Measurements from ENCODE around the gene ZBED6. TPM values are rescaled to one million over a fixed set of nuclear protein-coding genes. Genes with fewer than 3 reads are reported as not detected.
A peak's percentile ranks its signal among the peaks of the same experiment; 100 is the strongest.
"Not testable (repeated sequence)": the region's sequence is repeated elsewhere in the genome, so short reads cannot be mapped to it uniquely, and the experiment has no call there.

Gene ZBED6
- total and polyA plus RNA-seq, 8 donors: 1.1 to 20.2 (median 8.8) TPM

DNA sequence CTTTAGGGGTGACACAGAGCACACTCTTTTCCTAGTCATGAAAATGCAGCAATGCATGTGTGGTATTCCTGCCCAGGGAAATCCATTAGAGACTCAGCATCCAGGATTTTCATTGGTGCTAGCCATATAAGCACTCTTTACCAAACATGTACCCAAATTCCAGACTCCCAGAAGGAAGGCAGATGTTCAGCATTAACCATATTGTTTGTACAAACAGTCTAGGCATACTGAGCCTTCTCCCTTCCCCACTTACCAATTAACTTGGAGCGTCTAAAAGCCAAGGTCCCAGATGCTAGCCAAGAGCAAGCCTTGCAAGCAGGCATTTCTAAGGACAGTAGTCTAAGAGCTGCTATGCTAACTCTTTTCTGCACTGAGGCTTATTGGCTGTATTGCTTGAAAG is 27.9 kb downstream of the ZBED6 start:
- peaks cover 2 to 44% (median 5%) of the 10 kb centered on the region in 3 donors for H3K36me3 ChIP-seq
- FAIRE-seq: no peak
- WGBS, 2 donors: 65 to 76% methylated on average over 1 of the region's 1 CpG

DNA sequence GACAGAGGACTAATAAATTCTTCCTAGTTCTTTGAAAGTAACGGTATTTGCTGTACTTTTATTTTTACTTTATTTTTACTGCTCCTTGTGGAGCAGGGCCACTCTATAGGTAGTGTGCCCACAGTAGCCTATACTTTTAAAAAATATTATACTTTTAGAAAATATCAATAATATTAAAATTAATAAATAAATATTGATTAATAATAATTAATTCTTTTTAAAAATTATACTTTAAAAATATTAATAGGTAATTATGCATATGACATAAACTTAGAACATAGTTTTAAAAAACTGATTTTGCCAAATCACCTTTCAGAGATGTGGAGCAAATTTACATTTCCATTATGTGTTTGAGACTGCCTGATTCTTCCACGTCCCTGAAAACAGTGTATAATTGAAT is 30.8 kb downstream of the ZBED6 start:
- Histone ChIP-seq H3K9me3 (no peaks in the 10 kb centered on the region), H3K4me3 (no peak overlapping the region), H3K27ac (no peak overlapping the region), H3K36me3 (peaks cover 0 to 47% (median 15%) of the 10 kb centered on the region in 3 donors), H3K27me3 (no peaks in the 10 kb centered on the region), H3K4me1 (no peaks in the 10 kb centered on the region)
- TF ChIP-seq, protein P1, sequence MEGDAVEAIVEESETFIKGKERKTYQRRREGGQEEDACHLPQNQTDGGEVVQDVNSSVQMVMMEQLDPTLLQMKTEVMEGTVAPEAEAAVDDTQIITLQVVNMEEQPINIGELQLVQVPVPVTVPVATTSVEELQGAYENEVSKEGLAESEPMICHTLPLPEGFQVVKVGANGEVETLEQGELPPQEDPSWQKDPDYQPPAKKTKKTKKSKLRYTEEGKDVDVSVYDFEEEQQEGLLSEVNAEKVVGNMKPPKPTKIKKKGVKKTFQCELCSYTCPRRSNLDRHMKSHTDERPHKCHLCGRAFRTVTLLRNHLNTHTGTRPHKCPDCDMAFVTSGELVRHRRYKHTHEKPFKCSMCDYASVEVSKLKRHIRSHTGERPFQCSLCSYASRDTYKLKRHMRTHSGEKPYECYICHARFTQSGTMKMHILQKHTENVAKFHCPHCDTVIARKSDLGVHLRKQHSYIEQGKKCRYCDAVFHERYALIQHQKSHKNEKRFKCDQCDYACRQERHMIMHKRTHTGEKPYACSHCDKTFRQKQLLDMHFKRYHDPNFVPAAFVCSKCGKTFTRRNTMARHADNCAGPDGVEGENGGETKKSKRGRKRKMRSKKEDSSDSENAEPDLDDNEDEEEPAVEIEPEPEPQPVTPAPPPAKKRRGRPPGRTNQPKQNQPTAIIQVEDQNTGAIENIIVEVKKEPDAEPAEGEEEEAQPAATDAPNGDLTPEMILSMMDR (IDR thresholded peaks at IDR 0.05): no peak
- ATAC-seq: no peak
- no peak for FAIRE-seq
- no peak for DNase-seq
- WGBS, 2 donors: 85 to 90% methylated on average over 2 of the region's 2 CpGs
- intact Hi-C loops (cut with DNase I): no loop called here

More for the DNA sequence above, 27.9 kb downstream of the ZBED6 start:
- no peak overlapping the region for H3K27ac ChIP-seq
- intact Hi-C loops (cut with DNase I): no loop called here
- no peak overlapping the region for H3K4me3 ChIP-seq
- ATAC-seq (no peak), DNase-seq (no peak)
- TF ChIP-seq, protein P1 (IDR thresholded peaks at IDR 0.05): no peak
- no peaks in the 10 kb centered on the region for H3K4me1 ChIP-seq
- no peaks in the 10 kb centered on the region for H3K9me3 ChIP-seq
- no peaks in the 10 kb centered on the region for H3K27me3 ChIP-seq

DNA sequence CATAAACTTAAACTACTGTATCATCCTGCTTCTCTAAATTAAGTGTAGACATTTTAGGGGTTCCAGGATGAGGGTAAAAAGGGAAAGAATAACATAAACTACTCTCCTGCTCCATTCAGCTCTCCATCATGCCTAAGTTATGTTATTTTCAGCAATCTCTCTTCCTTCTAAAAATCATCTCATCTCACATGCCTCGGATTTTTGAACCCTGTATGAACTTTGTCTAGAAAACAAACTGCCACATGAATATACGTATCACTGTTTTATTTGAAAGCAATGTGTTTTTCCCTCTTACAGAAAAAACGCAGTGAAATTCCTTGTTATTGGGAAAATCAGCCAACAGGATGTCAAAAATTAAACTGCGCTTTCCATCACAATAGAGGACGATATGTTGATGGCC is 32.6 kb downstream of the ZBED6 start:
- TF ChIP-seq, protein P1 (IDR thresholded peaks at IDR 0.05): no peak
- Histone ChIP-seq H3K36me3 (peaks cover 0 to 43% (median 24%) of the 10 kb centered on the region in 3 donors), H3K4me3 (no peak overlapping the region), H3K9me3 (no peaks in the 10 kb centered on the region), H3K27me3 (no peaks in the 10 kb centered on the region), H3K4me1 (no peaks in the 10 kb centered on the region), H3K27ac (no peak overlapping the region)
- WGBS, 2 donors: 86 to 90% methylated on average over 5 of the region's 5 CpGs
- FAIRE-seq (no peak), DNase-seq (no peak), ATAC-seq (no peak)
- intact Hi-C loops (cut with DNase I): no loop called here

DNA sequence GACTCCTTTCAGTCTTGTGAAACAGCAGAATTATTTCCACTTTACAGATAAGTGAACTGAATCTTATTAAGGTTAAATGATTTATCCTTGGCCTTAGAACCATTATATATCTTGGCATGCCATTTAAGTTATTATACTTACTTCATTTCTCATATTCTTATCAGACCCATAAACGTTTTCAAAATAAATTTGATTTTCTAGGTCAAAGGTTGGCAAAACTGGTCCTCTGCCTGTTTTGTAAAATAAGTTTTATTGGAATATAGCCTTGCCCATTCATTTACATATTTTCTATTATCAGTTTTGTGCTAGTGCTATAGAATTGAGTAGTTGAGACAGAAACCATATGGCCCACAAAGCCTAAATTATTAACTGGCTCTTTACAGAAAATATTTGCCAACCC is 33.1 kb downstream of the ZBED6 start:
- Histone ChIP-seq H3K4me3 (no peak overlapping the region), H3K4me1 (no peaks in the 10 kb centered on the region), H3K9me3 (no peaks in the 10 kb centered on the region), H3K36me3 (peaks cover 0 to 46% (median 24%) of the 10 kb centered on the region in 3 donors), H3K27me3 (no peaks in the 10 kb centered on the region), H3K27ac (no peak overlapping the region)
- FAIRE-seq (no peak), DNase-seq (no peak), ATAC-seq (no peak)
- TF ChIP-seq, protein P1 (IDR thresholded peaks at IDR 0.05): no peak
- intact Hi-C loops (cut with DNase I): no loop called here
- WGBS, 2 donors: 6 to 12% methylated on average over 1 of the region's 1 CpG

DNA sequence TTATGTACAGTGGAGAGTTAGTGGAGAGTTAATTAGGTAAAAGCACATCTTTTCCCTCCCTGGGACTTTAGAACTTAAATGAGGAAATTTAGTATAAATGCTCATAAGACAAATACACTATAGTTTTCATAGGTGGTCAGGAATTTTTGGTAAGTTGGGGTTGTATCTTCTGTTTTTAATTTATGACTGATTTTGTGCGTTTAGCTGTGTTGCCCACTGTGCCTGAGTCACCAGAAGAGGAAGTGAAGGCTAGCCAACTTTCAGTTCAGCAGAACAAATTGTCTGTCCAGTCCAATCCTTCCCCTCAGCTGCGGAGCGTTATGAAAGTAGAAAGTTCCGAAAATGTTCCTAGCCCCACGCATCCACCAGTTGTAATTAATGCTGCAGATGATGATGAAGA is 33.8 kb downstream of the ZBED6 start:
- FAIRE-seq; H3K9me3 ChIP-seq; H3K4me3 ChIP-seq; H3K27me3 ChIP-seq; intact Hi-C loops (cut with DNase I); H3K27ac ChIP-seq; H3K4me1 ChIP-seq; DNase-seq: not testable (repeated sequence)
- peaks cover 0 to 51% (median 24%) of the 10 kb centered on the region in 3 donors for H3K36me3 ChIP-seq
- 81 to 87% methylated on average over 5 of the region's 5 CpGs for WGBS, 2 donors
- ATAC-seq: peak in 2 of 4 donors; percentile 53 to 65

Data from pancreas (tissue), 10 donors.